PC-9 (cell line): Measurements from ENCODE around the gene PEX13.

ENCODE experiments used
- EZH2 ChIP-seq: fragments of 200-600 bp; sonication (generic); IDR thresholded peaks from 2 replicates; pipeline ENCODE4 v1.8.0; 2017; ENCODE audit warnings: antibody characterized with exemption, low read depth
- TF ChIP-seq, protein P1 (sequence below): fragments of 200-600 bp; sonication (generic); conservative IDR thresholded peaks from 2 replicates; pipeline ENCODE4 v1.6.1; 2017; ENCODE audit warnings: mixed run types, antibody characterized with exemption, mild to moderate bottlenecking, moderate library complexity

DNA sequence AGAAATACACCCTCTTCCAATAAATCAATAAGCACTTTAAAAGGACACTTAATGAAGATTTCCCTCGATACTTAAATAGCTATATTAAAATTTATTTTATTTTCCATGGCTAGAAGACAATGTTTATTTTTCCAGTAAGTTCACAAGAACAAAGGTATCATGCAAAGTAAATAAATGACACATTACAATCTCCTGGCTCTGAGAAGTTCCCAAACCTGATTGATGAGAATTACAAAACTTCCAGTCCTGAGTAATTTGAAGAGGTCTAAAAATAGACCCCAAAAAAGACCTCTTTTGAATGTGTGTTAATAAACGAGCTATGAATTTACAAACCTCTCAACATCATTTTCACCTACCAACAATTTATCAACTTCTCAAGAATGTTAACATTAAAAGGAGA is 1.5 kb upstream of the PEX13 start:
- TF ChIP-seq, protein P1, sequence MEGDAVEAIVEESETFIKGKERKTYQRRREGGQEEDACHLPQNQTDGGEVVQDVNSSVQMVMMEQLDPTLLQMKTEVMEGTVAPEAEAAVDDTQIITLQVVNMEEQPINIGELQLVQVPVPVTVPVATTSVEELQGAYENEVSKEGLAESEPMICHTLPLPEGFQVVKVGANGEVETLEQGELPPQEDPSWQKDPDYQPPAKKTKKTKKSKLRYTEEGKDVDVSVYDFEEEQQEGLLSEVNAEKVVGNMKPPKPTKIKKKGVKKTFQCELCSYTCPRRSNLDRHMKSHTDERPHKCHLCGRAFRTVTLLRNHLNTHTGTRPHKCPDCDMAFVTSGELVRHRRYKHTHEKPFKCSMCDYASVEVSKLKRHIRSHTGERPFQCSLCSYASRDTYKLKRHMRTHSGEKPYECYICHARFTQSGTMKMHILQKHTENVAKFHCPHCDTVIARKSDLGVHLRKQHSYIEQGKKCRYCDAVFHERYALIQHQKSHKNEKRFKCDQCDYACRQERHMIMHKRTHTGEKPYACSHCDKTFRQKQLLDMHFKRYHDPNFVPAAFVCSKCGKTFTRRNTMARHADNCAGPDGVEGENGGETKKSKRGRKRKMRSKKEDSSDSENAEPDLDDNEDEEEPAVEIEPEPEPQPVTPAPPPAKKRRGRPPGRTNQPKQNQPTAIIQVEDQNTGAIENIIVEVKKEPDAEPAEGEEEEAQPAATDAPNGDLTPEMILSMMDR = no peak
- no peak for TF ChIP-seq EZH2
